ENCODE measurements around the gene RDH14.

DNA sequence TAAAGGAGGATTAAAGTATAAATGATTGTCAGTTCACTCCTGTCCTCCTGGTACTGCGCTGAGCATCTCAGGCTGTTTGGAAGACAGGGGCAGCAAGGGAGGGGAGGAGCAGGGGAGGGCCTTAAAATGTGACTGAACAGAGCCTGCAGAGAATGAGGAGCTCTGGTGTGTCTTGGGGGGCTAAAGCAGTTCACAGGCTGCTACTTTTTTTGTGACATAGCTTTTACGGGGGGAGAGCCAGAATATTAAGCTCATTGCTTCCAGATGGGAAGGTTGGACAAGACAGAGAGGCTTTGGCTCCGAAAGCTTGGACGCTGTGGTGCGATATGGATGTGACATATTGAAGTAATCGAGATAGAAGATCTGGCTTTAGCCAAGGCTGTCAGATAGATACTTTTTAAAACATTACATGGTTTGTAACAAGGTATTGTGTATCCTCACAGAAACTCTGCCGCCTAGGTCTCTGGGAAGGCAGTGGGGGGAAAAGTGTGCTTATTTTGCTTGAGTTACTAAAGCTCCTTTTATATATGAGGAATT is 40.5 kb downstream of the RDH14 start:
- TF ChIP-seq, protein P1, sequence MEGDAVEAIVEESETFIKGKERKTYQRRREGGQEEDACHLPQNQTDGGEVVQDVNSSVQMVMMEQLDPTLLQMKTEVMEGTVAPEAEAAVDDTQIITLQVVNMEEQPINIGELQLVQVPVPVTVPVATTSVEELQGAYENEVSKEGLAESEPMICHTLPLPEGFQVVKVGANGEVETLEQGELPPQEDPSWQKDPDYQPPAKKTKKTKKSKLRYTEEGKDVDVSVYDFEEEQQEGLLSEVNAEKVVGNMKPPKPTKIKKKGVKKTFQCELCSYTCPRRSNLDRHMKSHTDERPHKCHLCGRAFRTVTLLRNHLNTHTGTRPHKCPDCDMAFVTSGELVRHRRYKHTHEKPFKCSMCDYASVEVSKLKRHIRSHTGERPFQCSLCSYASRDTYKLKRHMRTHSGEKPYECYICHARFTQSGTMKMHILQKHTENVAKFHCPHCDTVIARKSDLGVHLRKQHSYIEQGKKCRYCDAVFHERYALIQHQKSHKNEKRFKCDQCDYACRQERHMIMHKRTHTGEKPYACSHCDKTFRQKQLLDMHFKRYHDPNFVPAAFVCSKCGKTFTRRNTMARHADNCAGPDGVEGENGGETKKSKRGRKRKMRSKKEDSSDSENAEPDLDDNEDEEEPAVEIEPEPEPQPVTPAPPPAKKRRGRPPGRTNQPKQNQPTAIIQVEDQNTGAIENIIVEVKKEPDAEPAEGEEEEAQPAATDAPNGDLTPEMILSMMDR (IDR thresholded peaks at IDR 0.05; ENCODE audit: low read depth, low read length) = no peak
- TF ChIP-seq POLR2A (IDR thresholded peaks at IDR 0.05; ENCODE audit: extremely low read depth, insufficient read length) = no peak
- TF ChIP-seq MYC (IDR thresholded peaks at IDR 0.05; ENCODE audit: low read depth, low read length) = no peak

Data from NB4 (cell line).